Left renal pelvis (tissue), 4 donors: ENCODE data around the gene PCK1. TPM values are rescaled to one million over a fixed set of nuclear protein-coding genes. Genes with fewer than 3 reads are reported as not detected.

ENCODE experiments used
- DNase-seq, 4 donors: peaks; one replicate each; pipeline ENCODE4 v3.0.0-alpha.2; 2013; ENCODE audit warnings: low read depth in 4 of 4, low spot score in 3 of 4
- polyA plus RNA-seq, 4 donors: library from polyadenylated mRNA; unstranded; fragments of 120-200 nt; gene quantifications; one replicate each; pipeline ENCODE4 v1.2.1, GENCODE V29; 2013; ENCODE audit not compliant: insufficient read length in 4 of 4

The PCK1 gene
- polyA plus RNA-seq, 4 donors, result 2.5 to 17.8 (median 7.7) TPM

DNA sequence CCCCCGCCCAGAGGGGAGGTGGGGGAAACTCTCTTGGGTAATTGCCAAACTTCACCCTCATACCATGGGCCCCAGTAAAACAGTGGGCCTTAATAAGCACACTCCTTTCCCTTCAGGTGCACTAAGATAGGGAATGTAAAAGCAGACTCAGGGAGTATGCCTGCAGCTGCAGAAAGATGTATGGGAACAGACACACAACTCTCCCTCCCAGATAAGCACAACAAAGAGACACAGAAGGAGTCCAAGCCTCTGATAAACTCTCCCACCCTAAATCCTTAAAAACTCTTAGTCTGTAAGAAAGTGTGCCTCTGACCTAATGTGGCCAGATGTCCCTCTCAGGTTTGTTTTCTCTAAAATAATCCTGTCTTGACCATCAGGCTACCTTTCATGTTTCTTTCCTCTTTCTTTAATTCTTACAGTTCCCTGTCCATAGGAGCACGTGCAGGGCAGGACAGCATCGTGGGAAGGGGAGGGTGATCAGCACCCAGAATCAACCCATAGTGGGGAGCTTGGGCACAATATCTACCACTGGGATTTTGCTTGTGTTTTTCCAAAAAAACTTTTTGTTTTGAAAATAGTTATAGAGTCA lies 24.7 kb upstream of the PCK1 start:
- DNase-seq, result no peak

DNA sequence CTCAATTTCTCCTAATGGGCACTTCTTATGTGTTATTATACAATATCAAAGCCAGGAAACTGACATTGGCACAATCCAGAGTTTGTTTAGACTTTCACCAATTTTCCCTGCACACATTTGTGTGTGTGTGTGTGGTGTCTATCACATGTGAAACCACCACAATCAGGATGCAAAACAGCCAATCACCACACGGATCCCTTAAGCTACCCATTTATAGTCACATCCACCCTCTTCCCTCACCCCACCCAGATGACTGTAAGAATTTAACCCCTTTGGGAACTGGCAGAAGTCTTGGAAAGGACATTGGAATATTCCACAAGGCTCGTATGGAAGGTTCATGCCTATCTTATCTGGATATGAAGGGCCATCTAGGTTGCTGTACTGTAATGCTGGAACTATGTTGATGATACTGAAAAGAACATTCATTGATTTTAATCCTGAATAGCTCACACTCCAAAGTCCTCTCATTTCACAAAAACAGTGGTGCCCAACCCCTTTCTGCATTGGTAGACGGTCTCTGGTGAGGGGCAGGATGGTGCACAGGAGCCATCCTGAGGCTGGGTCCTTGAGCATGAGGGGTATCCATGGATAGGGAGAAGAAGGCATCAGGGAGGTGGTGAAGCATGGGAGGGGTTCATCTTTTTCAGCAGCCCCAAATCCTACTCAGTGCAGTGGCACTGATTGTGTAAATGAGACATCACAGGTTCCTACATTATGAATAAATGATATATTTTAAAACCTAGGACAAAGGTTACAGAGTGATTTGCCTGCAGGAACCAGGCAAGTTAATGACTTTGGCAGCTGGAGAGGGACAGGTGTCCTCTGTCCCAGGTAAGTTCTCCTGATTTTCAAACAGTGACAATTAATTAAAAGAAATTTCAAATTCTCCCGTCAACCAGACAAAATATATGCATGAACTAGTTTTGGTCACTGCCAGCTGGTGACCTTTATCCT lies 23.9 kb upstream of the PCK1 start:
- no peak for DNase-seq

DNA sequence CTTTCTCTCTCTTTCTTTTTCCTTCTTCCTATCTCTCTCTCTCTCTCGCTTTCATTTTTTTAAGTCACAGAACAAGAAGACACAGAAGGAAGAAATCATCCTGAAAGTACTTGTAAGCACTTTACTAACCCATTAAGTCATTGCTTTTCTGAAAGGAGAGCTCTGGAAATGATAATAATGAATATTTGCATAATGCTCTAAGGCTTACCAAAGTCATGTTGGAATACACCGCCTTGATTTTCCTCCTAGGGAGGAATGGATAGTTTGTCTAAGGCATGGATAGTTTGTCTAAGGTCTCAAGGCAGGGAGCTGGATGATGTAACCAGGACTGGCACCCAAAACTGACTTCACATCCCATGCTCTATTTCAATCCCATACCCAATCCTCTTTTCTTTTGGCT lies 23.1 kb upstream of the PCK1 start:
- no peak for DNase-seq

DNA sequence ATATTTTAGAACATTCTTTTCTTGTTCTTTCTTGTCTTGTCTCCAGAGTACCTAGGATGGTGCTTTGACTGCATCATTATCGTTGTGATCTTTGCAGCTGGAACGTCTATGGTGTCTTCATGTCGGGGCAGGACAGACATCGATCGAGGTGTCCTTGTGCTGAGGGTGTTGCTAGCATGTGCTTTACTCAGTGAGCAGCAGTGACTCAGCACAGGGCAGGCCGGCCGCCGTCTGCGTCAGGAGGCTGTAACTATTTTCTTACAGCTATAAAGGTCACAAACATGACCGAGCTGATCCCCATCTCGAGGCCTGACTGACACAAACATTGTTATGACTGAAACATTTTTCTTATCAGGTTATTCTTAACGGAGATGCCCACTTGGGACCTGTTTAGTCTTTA lies 21.0 kb upstream of the PCK1 start:
- no peak for DNase-seq

DNA sequence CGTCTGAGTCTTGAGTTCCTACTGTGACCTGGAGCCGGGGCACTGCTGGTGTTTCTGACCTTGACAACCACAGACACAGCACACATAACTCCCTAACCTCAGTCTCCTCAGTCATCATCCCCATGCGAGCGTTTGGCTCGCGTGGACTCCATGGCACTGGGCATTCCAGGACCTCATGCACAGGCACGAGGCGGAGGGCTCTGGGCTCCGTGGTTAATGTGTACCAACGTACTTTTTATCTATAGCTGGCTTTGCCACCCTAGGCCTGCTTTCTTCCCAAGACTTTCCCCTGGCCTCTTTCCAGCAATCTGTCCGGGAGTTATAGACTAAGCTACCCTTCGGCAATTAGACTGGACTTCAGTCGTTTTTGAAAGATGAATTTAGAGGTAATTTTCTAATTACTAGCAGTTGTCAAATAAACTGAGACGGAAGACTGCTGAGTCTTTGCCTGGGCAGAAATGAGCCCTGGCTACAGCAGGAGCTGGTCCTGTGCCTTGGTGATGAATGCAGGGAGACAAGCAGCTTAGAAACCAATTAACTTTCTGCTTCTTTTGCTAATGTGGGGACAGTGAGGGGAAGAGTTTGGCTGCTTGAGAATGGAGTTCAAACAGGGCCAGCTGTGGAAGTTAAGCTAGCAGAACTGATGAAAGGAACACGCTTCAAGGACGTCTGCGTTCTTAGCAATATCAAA lies 19.9 kb upstream of the PCK1 start:
- no peak for DNase-seq

DNA sequence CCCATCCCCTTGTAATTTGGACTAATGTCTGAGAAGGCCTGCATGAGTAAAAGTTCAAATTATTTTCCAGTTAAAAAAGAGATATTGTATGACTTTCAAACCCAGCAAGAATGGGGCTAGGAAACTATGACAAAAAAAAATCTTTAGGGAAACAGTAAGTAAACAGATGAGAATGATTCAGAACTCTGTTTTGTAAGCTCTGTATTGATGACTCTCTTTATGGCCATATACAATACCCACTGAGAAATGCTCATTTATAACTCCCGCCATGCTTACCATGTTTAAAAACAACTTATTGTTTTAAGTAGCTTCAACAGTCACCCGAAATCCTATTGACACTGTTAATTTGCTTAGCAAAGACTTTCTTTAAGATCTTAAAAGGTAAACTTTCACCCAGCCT lies 17.2 kb upstream of the PCK1 start:
- DNase-seq, result no peak

DNA sequence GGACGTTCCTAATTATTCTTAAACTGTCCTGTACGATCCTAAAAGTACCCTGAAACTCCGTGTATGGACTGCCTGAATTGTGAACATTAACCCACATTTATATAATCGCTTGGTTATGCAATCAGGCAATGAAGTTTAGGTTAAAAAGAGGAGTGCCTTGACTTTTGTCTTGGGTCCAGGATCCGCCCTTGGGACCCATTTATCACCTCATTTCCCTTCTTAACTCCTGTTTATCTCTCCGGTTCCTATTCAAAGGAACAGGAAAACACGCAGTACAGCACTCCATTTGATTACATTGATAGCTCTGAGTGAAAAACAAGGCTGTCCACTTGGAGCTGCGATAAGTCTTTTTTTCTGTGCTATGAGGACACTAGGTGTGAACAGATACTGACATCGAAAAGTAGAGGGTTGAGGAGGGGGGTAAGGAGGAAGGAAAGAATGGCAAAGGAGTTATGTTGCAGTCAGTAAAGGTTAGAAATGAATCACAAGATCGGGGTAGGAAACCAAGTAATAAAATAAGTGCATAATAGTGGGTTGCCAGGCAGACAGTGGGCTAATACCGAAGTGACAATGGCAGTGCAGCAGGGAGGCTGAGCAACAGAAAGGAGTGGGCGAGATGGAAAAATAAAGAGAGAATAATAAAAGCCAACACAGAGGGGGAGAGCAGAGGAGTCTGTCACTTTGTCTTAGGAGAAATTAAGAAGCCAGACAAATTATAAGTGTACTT lies 15.9 kb upstream of the PCK1 start:
- DNase-seq, result no peak

DNA sequence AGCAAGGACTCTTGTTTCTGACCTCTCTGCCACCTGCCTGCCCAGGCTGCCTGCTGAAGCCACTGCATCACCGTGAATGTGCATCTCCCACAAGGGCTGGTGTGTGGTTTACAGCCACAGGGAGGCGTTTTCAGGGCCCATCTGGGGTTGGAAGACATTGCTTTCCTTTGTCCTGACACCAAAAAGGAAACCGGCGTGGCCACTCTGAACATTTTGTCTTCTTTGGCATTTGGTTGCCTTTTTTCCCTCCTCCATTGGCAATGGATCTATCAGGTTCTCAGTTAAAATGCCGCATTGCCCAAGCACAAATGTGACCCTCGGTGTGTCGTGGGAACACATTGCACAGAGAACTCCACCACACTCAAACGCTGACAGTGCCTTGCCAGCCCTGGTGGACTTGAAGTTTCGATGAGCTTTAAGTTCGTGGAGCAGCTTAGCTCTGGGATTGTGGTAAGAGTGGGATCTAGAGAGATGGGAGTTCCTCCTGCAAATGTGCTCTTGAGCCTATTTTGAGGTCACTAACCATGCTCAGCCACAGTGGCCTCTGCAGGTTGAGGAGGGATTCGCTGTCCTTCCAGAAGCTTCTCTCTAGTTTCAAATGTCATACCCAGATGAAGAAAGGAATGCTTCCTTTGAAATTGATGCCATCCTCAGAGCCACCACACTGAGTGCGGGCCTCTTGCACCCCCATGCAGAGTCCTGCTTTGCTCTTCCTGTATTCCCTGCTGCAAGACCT lies 14.8 kb upstream of the PCK1 start:
- no peak for DNase-seq

DNA sequence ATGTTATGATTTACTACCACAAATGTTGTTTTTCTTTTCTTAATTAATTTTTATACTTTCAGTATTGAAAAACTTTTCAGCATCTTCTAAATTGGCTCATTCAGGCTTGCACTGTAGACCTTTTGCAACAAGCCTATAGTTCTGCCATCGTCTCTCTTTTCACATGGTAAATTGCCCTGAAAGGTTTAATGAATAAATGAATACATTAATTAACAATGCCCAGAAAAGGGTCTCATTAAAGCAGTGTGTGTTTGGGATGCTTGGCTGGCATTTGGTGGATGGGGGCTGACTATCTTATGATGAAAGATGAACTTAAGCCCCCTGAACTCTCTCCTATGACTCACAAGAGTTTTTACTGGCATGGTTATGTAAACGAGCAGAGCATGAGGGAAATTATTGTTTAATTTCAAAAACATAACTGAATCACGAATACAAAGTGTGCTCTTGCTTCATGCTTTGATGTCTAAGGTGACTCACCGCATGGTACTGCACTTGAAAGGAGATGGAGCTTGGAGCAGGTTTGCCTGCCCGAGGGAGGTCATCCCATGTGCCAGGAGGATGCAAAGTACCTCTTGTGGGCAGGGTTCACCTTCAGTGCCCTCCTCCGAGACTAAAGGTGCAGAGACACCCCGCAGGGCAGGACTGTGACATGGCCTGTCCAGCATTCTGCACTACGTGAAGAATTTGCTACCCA lies 13.8 kb upstream of the PCK1 start:
- no peak for DNase-seq

DNA sequence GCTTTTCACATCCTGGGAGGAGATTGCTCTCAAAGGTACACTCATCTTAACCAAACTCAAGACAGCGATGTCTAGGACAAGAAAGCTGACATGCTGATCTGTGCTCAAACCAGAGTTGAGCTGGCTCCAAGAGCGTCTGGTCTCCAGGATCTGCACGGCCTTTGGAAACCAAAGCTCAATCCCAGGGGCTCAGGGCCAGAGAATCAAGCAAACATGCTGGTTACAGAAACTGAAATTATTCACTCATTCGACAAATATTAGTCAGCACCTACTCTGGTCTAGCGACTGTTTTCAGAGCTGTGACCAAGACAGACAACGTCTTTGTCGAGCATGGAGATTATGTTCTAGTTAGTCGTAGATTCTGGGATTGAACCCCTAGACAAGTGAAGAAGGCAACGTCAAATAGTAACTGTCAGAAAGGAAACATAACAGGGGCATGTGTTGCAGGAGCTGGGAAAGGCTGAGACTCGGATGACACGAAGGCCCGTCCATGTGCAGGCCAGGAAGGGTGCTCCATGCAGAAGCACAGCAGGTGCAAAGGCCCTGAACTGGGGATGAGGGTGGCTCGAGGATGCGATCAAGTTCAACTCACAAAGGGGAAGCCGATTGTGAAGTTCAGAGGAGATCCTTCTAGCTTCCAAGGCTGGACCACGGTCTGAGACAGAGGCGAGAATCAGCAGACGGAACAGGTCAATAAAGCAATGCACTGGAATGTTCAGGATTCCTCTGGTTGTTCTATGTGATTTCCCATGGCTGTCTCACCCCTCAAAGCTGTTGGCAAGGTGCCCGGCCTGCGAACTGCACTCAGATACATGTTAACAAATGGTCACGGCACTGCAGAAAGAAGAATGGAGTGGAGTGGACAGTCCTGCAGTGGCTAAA lies 12.5 kb upstream of the PCK1 start:
- no peak for DNase-seq

DNA sequence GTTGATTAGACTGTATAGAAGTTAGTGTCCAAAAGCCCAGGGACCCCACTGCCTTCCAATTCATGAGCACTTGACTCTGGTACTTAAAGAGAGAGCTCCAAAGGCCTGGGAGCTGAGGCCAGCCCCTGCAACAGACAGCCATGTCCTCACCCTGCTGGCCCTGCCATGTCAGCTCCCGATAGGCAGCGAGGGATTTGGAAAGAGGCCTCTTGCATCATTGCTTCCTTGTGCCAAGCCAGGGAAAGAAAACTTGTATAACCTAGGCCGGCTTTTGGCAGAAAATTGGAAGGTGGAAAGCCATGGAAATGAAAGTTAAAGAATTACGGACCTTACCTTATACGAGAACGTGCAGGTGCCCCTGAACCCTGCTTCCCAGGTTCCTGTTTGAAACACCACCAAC lies 8.4 kb upstream of the PCK1 start:
- no peak for DNase-seq

DNA sequence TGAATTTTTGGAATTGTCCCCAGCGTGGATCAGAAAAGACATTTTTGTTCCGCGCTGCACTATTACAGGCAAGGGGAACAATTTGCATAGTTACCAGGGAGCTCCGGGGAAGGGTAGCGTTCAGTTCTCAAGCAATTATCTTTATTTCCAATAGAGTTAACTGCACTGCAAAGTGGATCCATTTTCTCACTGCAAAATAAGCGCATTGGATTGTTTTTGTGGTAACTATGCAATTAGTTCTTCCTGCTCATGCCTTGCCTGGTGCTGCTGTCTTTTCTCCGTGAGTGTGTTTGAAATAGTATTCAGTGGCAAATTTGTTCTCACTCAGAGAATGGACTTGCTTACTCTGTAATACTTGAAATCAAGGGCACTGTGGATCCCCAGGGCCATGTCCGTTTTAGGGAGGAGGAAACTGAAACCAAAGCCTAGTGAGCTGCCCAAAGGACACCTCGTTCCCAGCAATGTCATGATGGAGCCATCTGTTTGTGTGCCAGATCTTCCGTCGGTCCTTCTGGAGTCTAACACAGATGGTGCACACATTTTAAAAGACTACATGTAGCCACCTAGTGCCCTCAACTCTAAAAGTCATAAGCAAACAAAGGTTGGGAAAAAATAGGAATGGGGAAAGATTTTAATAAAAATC lies 7.4 kb upstream of the PCK1 start:
- no peak for DNase-seq

DNA sequence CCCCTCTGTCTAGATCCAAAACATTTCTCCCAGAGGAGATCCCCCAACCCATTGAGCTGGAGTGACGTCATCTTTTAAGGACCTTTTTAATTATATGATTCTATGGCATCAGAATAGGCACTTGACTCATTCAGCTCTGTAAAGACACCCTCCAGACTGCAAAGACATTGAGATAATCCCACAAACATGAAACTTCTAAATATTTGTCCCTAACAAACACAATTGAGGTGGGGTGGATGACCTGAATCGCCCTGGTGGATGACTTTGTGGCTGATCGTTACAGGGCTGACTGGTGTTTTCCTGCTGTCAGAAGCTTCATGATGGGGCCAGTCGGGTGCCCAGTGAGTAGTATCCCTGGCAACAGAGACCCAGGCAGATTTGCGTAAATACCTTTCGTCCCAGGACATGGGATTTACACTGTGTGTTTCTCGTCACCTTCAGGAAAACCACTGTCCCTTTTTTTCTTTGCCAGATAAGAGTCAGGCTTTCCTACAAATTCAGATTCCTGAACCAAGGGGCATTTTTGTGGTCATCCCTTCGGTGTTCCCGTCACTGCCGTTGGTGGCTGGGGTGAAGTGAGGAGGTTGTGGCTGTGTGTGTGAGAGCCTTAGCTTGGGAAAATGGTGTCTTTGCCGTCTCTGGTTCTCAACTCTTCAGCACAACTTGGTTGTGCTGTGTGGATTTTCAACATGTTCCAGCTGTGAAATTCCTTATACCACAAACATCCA lies 5.3 kb upstream of the PCK1 start:
- DNase-seq, result no peak

DNA sequence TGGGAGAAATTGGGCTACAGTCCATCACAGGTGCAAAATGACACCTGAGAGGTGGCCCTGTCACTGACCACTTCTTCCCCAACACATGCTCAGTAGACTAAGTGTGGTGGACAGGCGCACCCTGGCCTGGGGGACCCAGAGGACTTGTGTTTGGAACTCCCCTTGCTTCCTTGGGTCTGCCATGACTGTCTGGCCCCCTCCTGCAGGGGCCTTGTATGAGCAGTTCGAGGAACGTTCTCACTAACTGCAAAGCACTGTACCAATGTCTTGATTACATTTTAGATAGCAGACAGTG lies 4.0 kb upstream of the PCK1 start:
- DNase-seq, result no peak

DNA sequence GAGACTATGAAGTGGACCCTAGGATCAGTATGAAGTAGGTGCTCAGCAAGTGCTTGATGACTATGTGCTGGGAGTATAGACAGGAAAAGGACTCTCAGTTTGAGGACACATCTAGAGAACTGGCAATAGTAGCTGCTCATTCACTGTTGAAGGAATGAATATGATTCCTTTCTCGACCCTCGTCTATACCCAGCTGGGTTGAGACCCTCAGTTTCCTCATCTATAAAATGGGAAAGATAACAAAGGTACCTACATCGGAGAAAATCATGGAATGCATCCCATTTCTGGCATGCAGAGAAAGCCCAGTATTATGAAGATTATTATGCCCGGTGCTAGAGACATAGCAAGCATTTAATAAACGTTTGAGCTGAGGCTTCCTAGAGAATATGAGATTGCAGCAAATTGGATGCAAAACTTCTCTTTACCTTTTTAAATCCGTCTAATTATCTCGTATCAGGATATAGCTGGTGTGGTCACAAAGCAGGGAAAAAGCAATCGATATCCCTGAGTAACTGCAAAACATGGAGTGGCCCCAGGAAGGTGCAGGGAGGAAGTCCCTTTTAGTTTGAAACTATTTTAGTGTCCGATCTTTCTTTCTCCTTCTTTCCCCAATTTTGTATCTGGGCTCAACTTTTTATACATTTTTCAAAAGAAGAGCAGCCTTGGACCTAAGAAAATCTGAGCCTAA lies 2.8 kb upstream of the PCK1 start:
- DNase-seq, result no peak

DNA sequence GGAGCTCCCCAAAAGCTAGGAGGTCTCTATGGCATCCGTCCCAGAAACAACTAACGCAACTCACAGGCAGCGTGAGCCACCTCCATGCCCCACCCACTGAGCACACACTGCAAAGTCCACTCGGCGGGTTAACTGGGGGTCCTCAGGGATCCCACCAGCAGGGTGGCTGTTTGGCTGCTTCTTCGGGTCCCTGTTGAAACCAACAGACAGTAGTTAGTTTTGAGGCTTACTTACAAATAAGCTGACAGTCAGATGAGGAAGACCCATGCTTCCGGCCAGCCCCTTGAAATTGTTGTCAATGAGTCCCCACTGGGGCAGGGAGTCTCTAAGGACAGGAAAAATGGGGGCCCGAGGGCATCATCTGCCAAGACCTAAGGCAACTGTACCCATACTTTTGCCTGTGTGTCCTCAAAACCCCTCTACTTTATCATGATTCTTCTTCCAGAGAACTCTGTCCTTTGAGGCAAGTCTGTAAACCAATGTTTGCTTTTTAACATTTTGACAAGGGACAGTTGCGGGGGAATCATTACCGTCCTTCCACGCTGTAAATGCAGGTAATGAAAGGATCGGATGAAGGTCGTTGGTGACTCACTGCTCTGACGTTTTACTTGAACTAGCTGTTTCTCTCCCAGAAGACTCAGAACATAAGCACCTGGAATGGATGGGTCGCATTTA lies 2.2 kb upstream of the PCK1 start:
- DNase-seq, result no peak

DNA sequence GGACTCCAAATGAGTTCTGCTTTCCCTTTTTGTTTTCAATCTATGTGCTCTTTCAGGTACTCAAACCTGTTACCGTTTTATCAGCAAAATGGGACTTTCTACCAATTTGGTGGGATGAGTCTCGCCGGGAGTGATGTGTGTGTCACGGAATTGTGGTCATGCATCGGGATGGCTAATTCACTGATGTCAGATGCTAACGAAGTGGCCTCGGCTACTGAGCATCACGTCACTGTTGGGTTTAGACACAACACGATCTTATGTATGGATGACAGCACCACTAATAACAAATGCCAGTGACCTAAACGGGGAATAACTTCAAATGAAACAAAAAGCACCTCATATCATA lies 1.6 kb upstream of the PCK1 start:
- no peak for DNase-seq
